WTC11 (cell line): Measurements from ENCODE around the gene IFNA6. TPM values are rescaled to one million over a fixed set of nuclear protein-coding genes. Genes with fewer than 3 reads are reported as not detected.

ENCODE experiments used
- ATAC-seq: fragments of 200-7000 bp; cut with Tn5 transposase; 2 replicates; pipeline ENCODE4 v1.10.0; 2021; ENCODE audit warnings: mild to moderate bottlenecking, moderate library complexity
- Bru-seq: library from RNA; stranded (reverse); fragments of 400-500 nt; gene quantifications from one replicate; lab custom pipeline; 2021; lab: Mats Ljungman, UMichigan
- CTCF ChIA-PET: fragments of 300-600 bp; sonication (Branson Sonifier 250); formaldehyde crosslinking; loops from one replicate; lab custom pipeline; 2021; ENCODE audit warnings: antibody characterized with exemption; lab: Charles Lee
- POLR2A ChIA-PET: fragments of 350-600 bp; sonication (Branson Sonifier 250); formaldehyde crosslinking; loops from one replicate; lab custom pipeline; 2021; ENCODE audit warnings: antibody characterized with exemption; lab: Charles Lee
- DNase-seq: peaks from one replicate; pipeline ENCODE4 v3.0.0; 2021; ENCODE audit warnings: low spot score
- H3K27ac Mint-ChIP-seq: 2 replicates; pipeline ENCODE4 v1.8.0; 2021; ENCODE audit warnings: mixed read lengths
- H3K27me3 Mint-ChIP-seq: 2 replicates; pipeline ENCODE4 v1.8.0; 2021; ENCODE audit warnings: low read depth, mild to moderate bottlenecking, moderate library complexity, mixed read lengths
- H3K36me3 Mint-ChIP-seq: 2 replicates; pipeline ENCODE4 v1.8.0; 2021; ENCODE audit warnings: mixed read lengths
- H3K4me1 Mint-ChIP-seq: 2 replicates; pipeline ENCODE4 v1.8.0; 2022; ENCODE audit warnings: mixed read lengths
- H3K4me3 Mint-ChIP-seq: 2 replicates; pipeline ENCODE4 v1.8.0; 2021; ENCODE audit warnings: mild to moderate bottlenecking, moderate library complexity, mixed read lengths
- H3K9me3 Mint-ChIP-seq: 2 replicates; pipeline ENCODE4 v1.8.0; 2021; ENCODE audit warnings: mixed read lengths
- ATF2 ChIP-seq: sonication (generic); formaldehyde crosslinking; IDR thresholded peaks from 2 replicates; pipeline ENCODE4 v1.8.1; 2022; ENCODE audit warnings: low read depth, missing genetic modification reagents, borderline replicate concordance
- CBFB ChIP-seq: sonication (generic); formaldehyde crosslinking; IDR thresholded peaks from 2 replicates; pipeline ENCODE4 v1.8.1; 2022; ENCODE audit warnings: mild to moderate bottlenecking, low read depth, missing genetic modification reagents
- CTCF ChIP-seq: fragments of 200-600 bp; IDR thresholded peaks from 2 replicates; pipeline ENCODE4 v1.8.0; 2022; ENCODE audit warnings: antibody characterized with exemption
- EMX1 ChIP-seq: fragments of 250-450 bp; sonication (Bioruptor Pico); IDR thresholded peaks from 2 replicates; pipeline ENCODE4 v1.8.0; 2021; ENCODE audit warnings: mild to moderate bottlenecking
- ESRRA ChIP-seq: sonication (generic); formaldehyde crosslinking; IDR thresholded peaks from 2 replicates; pipeline ENCODE4 v1.8.1; 2022; ENCODE audit warnings: mild to moderate bottlenecking, missing genetic modification reagents, borderline replicate concordance
- GTF2I ChIP-seq: fragments of 250-450 bp; sonication (Bioruptor Pico); conservative IDR thresholded peaks from 2 replicates; pipeline ENCODE4 v1.4.0; 2021; ENCODE audit warnings: mild to moderate bottlenecking
- HMGA2 ChIP-seq: fragments of 250-450 bp; sonication (Bioruptor Pico); IDR thresholded peaks from 2 replicates; pipeline ENCODE4 v1.4.0; 2021; ENCODE audit warnings: mild to moderate bottlenecking, moderate library complexity
- JUN ChIP-seq: sonication (generic); formaldehyde crosslinking; IDR thresholded peaks from 2 replicates; pipeline ENCODE4 v1.8.0; 2023; ENCODE audit warnings: mild to moderate bottlenecking, missing genetic modification reagents
- MYBL2 ChIP-seq: sonication (generic); formaldehyde crosslinking; IDR thresholded peaks from 2 replicates; pipeline ENCODE4 v1.8.1; 2023; ENCODE audit warnings: mild to moderate bottlenecking, moderate library complexity, missing genetic modification reagents
- PREB ChIP-seq: sonication (generic); formaldehyde crosslinking; IDR thresholded peaks from 2 replicates; pipeline ENCODE4 v1.8.1; 2022; ENCODE audit warnings: mild to moderate bottlenecking, missing genetic modification reagents, moderate library complexity, borderline replicate concordance
- USF2 ChIP-seq: sonication (generic); formaldehyde crosslinking; IDR thresholded peaks from 2 replicates; pipeline ENCODE4 v1.8.1; 2023; ENCODE audit warnings: mild to moderate bottlenecking, missing genetic modification reagents, moderate library complexity
- ZNF232 ChIP-seq: sonication (generic); formaldehyde crosslinking; IDR thresholded peaks from 2 replicates; pipeline ENCODE4 v1.8.0; 2022; ENCODE audit warnings: mild to moderate bottlenecking, missing genetic modification reagents
- ZNF263 ChIP-seq: sonication (generic); formaldehyde crosslinking; IDR thresholded peaks from 2 replicates; pipeline ENCODE4 v1.8.1; 2022; ENCODE audit warnings: low read depth, mild to moderate bottlenecking, moderate library complexity, missing genetic modification reagents
- ZNF281 ChIP-seq: sonication (generic); formaldehyde crosslinking; IDR thresholded peaks from 2 replicates; pipeline ENCODE4 v1.8.0; 2023; ENCODE audit warnings: mild to moderate bottlenecking, missing genetic modification reagents
- ZNF396 ChIP-seq: fragments of 250-450 bp; sonication (Bioruptor Pico); IDR thresholded peaks from 2 replicates; pipeline ENCODE4 v1.8.0; 2021; ENCODE audit warnings: mild to moderate bottlenecking, moderate library complexity, borderline replicate concordance
- ZNF532 ChIP-seq: fragments of 250-450 bp; sonication (Bioruptor Pico); IDR thresholded peaks from 2 replicates; pipeline ENCODE4 v1.9.0; 2021; ENCODE audit warnings: mild to moderate bottlenecking, borderline replicate concordance
- long read RNA-seq, 3 experiments: library from RNA in 1 of 3; library from capped mRNA in 1 of 3; library from polyadenylated mRNA in 1 of 3; unstranded in 2 of 3; stranded (forward) in 1 of 3; transcript quantifications; one replicate each; pipeline ENCODE4 v2.0.0, GENCODE V29; 2021
- total RNA-seq: library from RNA; stranded (reverse); gene quantifications from 3 replicates; pipeline ENCODE4 v1.2.3, GENCODE V29; 2021

Gene IFNA6
- total RNA-seq (not detected in 3 replicates), Bru-seq, nascent RNA (not detected)
- long read RNA-seq, experiment 1, result 0 reads
- long read RNA-seq, experiment 2, result 0 reads
- long read RNA-seq, experiment 3, result 0 reads

GRCh38 chr9:21350787-21351186 lies at the start of gene IFNA6:
TSS of gene IFNA6 (minus strand) at chr9:21350887. CDS start at chr9:21350887, 0 bp downstream.
- POLR2A ChIA-PET, result no interaction called here
- peaks cover 2% of the 10 kb centered on the region; the same call in 1 of the 2 replicates for H3K4me1 Mint-ChIP-seq
- TF ChIP-seq ZNF232 (CRISPR knock-in tag) (no peak), GTF2I (CRISPR knock-in tag) (no peak), ZNF532 (CRISPR knock-in tag) (no peak), USF2 (no peak), JUN (CRISPR knock-in tag) (no peak), MYBL2 (CRISPR knock-in tag) (no peak), PREB (CRISPR knock-in tag) (no peak), EMX1 (CRISPR knock-in tag) (no peak), CTCF (no peak), ZNF281 (CRISPR knock-in tag) (no peak)
- ATAC-seq (no peak), DNase-seq (no peak)
- H3K9me3 Mint-ChIP-seq, result peaks cover 18% of the 10 kb centered on the region
- H3K27ac Mint-ChIP-seq, result no peak within 1 kb of the TSS
- H3K36me3 Mint-ChIP-seq, result peaks cover 5% of the 10 kb centered on the region; the same call in 1 of the 2 replicates
- H3K4me3 Mint-ChIP-seq, result no peak within 1 kb of the TSS
- CTCF ChIA-PET, result no interaction called here
- H3K27me3 Mint-ChIP-seq, result no peaks in the 10 kb centered on the region

- TF ChIP-seq CBFB (CRISPR knock-in tag) (no peak), HMGA2 (CRISPR knock-in tag) (no peak), ZNF263 (CRISPR knock-in tag) (no peak), ESRRA (CRISPR knock-in tag) (no peak), ZNF396 (no peak), ZNF532 (CRISPR knock-in tag) (no peak), ATF2 (CRISPR knock-in tag) (no peak)
- TF ChIP-seq, all 79 proteins: peak for 0
- no peaks in the 10 kb centered on the region for H3K36me3 Mint-ChIP-seq
- H3K4me1 Mint-ChIP-seq, result peaks cover 7% of the 10 kb centered on the region
- ATAC-seq (no peak), DNase-seq (no peak)
- ChIA-PET CTCF (no interaction called here), POLR2A (no interaction called here)
- no peaks in the 10 kb centered on the region for H3K9me3 Mint-ChIP-seq
- H3K27ac Mint-ChIP-seq, result no peak overlapping the region
- no peak overlapping the region for H3K4me3 Mint-ChIP-seq
- H3K27me3 Mint-ChIP-seq, result peaks cover 66% of the 10 kb centered on the region
Observed at GRCh38 chr9:21399956-21400355, 49.3 kb upstream of the IFNA6 start.
